Measurements from ENCODE around the gene FAM222B.

FAM222B gene

DNA sequence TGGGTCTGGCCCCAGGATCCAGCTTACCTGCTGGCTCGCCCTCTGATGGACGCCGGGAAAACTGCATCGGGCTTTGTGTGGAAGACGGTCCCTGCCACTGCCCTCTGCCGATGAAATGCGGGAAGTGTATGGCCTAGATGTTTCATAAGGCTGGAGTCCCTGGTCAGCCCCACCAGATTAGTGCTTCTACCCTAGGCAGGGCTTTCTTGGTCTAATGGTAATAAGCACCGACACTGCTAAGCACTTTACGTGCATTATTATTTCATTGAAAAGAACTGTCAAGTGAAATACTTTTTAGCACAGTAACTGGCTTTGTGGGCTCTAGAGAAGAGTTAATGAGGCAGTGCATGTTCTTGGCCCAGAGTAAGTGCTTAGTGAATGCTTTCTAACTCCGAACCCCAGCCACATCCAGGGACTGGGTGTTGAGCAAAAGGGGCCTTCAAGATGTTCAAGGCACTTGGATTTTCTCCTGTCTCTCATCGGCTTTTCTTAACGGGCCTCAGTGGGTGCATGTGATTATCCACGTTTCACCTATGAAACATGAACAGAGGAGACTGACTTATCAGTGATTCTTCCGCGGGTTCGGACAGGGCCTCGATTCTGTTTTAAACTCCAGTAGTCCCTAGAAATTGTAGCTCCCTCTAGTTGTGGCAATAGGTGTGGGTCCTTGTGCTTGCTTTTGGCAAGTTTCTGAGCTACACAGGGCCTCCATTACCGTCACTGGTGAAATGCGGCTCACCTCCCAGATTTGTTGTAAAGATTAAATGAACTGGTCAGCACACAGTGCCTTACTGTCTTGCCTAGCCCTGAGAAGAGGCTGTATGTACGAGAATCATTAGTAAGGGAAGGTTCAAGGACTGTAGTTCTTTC, 92.2 kb downstream of the FAM222B start (continued):
- TF ChIP-seq, protein P1, sequence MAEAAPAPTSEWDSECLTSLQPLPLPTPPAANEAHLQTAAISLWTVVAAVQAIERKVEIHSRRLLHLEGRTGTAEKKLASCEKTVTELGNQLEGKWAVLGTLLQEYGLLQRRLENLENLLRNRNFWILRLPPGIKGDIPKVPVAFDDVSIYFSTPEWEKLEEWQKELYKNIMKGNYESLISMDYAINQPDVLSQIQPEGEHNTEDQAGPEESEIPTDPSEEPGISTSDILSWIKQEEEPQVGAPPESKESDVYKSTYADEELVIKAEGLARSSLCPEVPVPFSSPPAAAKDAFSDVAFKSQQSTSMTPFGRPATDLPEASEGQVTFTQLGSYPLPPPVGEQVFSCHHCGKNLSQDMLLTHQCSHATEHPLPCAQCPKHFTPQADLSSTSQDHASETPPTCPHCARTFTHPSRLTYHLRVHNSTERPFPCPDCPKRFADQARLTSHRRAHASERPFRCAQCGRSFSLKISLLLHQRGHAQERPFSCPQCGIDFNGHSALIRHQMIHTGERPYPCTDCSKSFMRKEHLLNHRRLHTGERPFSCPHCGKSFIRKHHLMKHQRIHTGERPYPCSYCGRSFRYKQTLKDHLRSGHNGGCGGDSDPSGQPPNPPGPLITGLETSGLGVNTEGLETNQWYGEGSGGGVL (tag by site-specific recombination; IDR thresholded peaks at IDR 0.05), result no peak
- TF ChIP-seq ZNF48 (tag by site-specific recombination; IDR thresholded peaks at IDR 0.05) (no peak), ZNF664 (tag by site-specific recombination; IDR thresholded peaks at IDR 0.05) (no peak), ZNF707 (tag by site-specific recombination; IDR thresholded peaks at IDR 0.05) (no peak), MZF1 (tag by site-specific recombination; IDR thresholded peaks at IDR 0.05; ENCODE audit: borderline replicate concordance) (no peak), ZNF223 (tag by site-specific recombination; IDR thresholded peaks at IDR 0.05) (no peak), TCF7L2 (IDR thresholded peaks at IDR 0.05; ENCODE audit: borderline replicate concordance, low read depth, low read length) (no peak), ZNF501 (tag by site-specific recombination; IDR thresholded peaks at IDR 0.05) (no peak; the same call in 1 of the 2 replicates), ZNF248 (tag by site-specific recombination; IDR thresholded peaks at IDR 0.05) (no peak), ZNF16 (tag by site-specific recombination; IDR thresholded peaks at IDR 0.05; ENCODE audit: low read depth) (no peak), ZXDB (tag by site-specific recombination; IDR thresholded peaks at IDR 0.05) (no peak), TRIM28 (IDR thresholded peaks at IDR 0.05; ENCODE audit: borderline replicate concordance, low read length) (no peak; the same call in 1 of the 2 replicates), KLF8 (tag by site-specific recombination; IDR thresholded peaks at IDR 0.05) (0 out of 2 replicates have a peak, but pooled peaks have one; percentile 43), ZNF274 (IDR thresholded peaks at IDR 0.05; ENCODE audit: low read length) (no peak), ZNF274 (tag by site-specific recombination; IDR thresholded peaks at IDR 0.05; ENCODE audit: borderline replicate concordance) (no peak), SETDB1 (IDR thresholded peaks at IDR 0.05; ENCODE audit: insufficient read length, low read length) (no peak), ZNF221 (tag by site-specific recombination; IDR thresholded peaks at IDR 0.05; ENCODE audit: borderline replicate concordance) (no peak), ZNF555 (tag by site-specific recombination; conservative IDR thresholded peaks at IDR 0.05) (no peak), ZFP3 (tag by site-specific recombination; IDR thresholded peaks at IDR 0.05; ENCODE audit: low read depth) (no peak), ZNF530 (tag by site-specific recombination; IDR thresholded peaks at IDR 0.05; ENCODE audit: low read depth) (no peak), GLIS1 (tag by site-specific recombination; IDR thresholded peaks at IDR 0.05) (peak; percentile 39; the same call in 1 of the 2 replicates), ZNF785 (tag by site-specific recombination; IDR thresholded peaks at IDR 0.05) (no peak)
- TF ChIP-seq, protein P2, sequence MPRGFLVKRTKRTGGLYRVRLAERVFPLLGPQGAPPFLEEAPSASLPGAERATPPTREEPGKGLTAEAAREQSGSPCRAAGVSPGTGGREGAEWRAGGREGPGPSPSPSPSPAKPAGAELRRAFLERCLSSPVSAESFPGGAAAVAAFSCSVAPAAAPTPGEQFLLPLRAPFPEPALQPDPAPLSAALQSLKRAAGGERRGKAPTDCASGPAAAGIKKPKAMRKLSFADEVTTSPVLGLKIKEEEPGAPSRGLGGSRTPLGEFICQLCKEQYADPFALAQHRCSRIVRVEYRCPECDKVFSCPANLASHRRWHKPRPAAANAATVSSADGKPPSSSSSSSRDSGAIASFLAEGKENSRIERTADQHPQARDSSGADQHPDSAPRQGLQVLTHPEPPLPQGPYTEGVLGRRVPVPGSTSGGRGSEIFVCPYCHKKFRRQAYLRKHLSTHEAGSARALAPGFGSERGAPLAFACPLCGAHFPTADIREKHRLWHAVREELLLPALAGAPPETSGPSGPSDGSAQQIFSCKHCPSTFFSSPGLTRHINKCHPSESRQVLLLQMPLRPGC (tag by site-specific recombination; IDR thresholded peaks at IDR 0.05), result no peak
- TF ChIP-seq, protein P3, sequence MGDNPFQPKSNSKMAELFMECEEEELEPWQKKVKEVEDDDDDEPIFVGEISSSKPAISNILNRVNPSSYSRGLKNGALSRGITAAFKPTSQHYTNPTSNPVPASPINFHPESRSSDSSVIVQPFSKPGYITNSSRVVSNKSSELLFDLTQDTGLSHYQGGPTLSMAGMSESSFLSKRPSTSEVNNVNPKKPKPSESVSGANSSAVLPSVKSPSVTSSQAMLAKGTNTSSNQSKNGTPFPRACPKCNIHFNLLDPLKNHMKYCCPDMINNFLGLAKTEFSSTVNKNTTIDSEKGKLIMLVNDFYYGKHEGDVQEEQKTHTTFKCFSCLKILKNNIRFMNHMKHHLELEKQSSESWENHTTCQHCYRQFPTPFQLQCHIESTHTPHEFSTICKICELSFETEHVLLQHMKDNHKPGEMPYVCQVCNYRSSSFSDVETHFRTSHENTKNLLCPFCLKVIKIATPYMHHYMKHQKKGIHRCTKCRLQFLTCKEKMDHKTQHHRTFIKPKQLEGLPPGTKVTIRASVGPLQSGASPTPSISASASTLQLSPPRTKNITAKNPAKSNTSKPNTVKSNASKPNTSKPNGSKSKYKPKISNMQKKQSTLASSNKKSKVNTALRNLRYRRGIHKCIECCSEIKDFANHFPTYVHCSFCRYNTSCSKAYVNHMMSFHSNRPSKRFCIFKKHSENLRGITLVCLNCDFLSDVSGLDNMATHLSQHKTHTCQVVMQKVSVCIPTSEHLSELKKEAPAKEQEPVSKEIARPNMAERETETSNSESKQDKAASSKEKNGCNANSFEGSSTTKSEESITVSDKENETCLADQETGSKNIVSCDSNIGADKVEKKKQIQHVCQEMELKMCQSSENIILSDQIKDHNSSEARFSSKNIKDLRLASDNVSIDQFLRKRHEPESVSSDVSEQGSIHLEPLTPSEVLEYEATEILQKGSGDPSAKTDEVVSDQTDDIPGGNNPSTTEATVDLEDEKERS (tag by site-specific recombination; IDR thresholded peaks at IDR 0.05), result no peak
- TF ChIP-seq, protein P4, sequence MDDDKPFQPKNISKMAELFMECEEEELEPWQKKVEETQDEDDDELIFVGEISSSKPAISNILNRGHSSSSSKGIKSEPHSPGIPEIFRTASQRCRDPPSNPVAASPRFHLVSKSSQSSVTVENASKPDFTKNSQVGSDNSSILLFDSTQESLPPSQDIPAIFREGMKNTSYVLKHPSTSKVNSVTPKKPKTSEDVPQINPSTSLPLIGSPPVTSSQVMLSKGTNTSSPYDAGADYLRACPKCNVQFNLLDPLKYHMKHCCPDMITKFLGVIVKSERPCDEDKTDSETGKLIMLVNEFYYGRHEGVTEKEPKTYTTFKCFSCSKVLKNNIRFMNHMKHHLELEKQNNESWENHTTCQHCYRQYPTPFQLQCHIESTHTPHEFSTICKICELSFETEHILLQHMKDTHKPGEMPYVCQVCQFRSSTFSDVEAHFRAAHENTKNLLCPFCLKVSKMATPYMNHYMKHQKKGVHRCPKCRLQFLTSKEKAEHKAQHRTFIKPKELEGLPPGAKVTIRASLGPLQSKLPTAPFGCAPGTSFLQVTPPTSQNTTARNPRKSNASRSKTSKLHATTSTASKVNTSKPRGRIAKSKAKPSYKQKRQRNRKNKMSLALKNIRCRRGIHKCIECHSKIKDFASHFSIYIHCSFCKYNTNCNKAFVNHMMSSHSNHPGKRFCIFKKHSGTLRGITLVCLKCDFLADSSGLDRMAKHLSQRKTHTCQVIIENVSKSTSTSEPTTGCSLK (tag by site-specific recombination; IDR thresholded peaks at IDR 0.05), result no peak
- TF ChIP-seq, protein P5, sequence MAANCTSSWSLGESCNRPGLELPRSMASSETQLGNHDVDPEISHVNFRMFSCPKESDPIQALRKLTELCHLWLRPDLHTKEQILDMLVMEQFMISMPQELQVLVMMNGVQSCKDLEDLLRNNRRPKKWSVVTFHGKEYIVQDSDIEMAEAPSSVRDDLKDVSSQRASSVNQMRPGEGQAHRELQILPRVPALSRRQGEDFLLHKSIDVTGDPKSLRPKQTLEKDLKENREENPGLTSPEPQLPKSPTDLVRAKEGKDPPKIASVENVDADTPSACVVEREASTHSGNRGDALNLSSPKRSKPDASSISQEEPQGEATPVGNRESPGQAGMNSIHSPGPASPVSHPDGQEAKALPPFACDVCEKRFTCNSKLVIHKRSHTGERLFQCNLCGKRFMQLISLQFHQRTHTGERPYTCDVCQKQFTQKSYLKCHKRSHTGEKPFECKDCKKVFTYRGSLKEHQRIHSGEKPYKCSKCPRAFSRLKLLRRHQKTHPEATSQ (tag by site-specific recombination; IDR thresholded peaks at IDR 0.05), result no peak
- TF ChIP-seq, protein P6, sequence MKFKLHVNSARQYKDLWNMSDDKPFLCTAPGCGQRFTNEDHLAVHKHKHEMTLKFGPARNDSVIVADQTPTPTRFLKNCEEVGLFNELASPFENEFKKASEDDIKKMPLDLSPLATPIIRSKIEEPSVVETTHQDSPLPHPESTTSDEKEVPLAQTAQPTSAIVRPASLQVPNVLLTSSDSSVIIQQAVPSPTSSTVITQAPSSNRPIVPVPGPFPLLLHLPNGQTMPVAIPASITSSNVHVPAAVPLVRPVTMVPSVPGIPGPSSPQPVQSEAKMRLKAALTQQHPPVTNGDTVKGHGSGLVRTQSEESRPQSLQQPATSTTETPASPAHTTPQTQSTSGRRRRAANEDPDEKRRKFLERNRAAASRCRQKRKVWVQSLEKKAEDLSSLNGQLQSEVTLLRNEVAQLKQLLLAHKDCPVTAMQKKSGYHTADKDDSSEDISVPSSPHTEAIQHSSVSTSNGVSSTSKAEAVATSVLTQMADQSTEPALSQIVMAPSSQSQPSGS (tag by site-specific recombination; IDR thresholded peaks at IDR 0.05; ENCODE audit: low read depth), result no peak

Measured in HEK293 (cell line).